HCEC 1CT (cell line): Measurements from ENCODE around the gene PSENEN.

ENCODE experiments used
- DNase-seq: peaks from one replicate; pipeline ENCODE4 v3.0.0-alpha.2; 2017

PSENEN gene

GRCh38 chr19:35775298-35776101, 30.0 kb downstream of the PSENEN start, which contains the start of gene ARHGAP33:
ARHGAP33 (plus strand) TSS chr19:35775564; CDS start chr19:35775659, 95 bp downstream.
- peak; percentile 93 for DNase-seq

DNA sequence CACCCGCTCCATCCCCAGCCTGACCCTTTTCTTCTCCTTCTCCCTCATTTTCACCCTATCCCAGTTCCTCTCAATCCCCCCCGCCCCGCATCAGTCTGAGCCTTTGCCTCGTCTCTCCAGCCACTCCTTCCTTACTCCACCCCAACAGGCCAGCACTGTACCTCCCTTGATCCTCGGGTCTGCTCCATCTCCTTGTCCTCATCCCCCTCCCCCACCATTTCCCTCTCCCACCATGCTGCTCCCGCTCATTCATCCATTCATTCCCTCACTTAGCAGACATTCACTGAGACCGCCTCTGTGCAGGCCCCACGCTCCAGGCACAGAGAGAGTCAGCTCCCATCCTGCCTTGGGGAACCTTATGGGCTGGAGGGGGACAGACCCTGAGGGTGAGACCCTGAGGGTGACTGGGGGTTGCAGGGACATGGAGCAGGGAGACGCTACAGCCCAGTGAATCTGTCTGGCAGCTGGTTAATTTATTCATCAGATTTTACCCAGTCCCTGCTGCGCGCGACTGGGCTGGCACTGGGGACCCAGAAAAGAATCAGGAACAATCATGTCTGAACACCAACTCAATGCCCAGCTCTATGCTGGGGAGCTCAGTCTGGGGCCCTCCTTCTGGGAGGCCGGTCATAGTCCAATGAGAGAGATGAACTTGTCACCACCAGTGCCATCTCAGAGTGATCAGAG, 30.8 kb downstream of the PSENEN start:
- DNase-seq = no peak

DNA sequence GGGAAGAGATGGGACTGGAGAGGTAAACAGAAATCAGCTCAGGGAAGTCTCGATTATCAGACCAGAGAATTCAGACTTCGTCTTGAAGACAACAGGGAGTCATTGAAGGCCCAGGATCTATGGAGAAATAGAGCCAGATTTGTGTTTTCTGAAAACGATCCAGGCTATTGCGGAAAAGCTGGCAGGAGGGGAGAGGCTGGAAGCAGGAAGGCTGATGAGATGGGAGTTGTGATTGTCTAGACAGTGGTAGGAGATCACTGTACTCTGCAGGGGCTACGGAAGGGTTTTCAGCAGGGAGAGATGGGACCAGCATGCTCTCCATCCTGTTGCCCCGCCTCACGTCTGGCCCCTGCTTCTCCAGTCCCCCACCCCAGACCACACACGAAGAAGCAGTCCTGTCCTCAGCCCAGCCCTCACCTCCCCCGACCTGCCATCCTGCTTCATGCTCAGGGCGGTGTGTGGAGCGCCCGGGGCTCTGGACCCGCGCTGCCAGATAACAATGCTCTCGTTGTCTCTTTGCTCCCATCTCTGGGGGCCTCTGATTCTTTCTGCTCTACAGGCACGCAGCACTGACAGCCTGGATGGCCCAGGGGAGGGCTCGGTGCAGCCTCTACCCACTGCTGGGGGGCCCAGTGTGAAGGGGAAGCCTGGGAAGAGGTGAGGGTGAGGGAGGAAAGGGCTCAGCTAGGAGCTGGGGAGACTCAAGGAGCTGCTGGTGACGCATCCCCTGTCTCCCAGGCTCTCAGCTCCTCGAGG, 31.8 kb downstream of the PSENEN start:
- no peak for DNase-seq

- DNase-seq = no peak
These were observed 32.5 kb downstream of the PSENEN start for GRCh38 chr19:35777961-35778360.

DNA sequence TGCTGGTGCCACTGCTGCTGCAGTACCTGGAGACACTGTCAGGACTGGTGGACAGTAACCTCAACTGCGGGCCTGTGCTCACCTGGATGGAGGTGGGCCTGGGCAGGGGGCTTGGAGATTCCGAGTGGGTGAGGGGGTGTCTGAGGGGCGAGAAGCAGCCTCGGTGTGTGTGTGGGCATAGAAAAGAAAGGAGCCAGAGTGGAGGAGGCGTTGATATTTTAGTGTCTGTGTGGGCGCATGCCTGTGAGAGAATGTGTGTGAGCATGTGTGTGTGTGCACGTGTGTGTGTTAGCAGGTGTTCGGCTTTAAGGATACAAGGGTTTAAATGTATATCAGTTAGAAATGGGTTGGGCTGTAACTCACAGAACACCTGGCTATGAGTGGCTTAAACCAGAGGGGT, 33.6 kb downstream of the PSENEN start:
- no peak for DNase-seq

- no peak for DNase-seq
These were observed 34.6 kb downstream of the PSENEN start for GRCh38 chr19:35780058-35780457.

- no peak for DNase-seq
These were observed 35.3 kb downstream of the PSENEN start for GRCh38 chr19:35780717-35781116.

DNA sequence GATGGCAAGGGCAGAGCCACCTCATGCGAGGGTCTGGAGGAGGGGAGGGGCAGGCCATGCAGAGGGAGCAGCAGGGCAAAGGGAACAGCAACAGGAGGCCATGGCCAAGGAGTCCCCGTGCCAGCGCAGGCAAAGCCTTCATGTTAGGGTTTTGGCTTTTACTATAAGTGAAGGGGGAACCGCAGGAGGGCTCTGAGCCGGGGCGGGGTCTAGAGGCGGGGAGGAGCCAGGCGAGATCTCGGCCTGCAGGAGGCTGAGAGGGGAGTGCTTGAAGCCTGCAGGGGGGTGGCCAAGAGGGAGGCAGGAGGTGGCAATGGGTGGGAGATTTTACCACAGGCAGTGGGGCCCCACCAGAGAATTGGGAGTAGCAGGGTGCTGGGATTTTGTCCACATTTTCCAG, 36.2 kb downstream of the PSENEN start:
- no peak for DNase-seq

- no peak for DNase-seq
These were observed 37.1 kb downstream of the PSENEN start for GRCh38 chr19:35782589-35782988.

DNA sequence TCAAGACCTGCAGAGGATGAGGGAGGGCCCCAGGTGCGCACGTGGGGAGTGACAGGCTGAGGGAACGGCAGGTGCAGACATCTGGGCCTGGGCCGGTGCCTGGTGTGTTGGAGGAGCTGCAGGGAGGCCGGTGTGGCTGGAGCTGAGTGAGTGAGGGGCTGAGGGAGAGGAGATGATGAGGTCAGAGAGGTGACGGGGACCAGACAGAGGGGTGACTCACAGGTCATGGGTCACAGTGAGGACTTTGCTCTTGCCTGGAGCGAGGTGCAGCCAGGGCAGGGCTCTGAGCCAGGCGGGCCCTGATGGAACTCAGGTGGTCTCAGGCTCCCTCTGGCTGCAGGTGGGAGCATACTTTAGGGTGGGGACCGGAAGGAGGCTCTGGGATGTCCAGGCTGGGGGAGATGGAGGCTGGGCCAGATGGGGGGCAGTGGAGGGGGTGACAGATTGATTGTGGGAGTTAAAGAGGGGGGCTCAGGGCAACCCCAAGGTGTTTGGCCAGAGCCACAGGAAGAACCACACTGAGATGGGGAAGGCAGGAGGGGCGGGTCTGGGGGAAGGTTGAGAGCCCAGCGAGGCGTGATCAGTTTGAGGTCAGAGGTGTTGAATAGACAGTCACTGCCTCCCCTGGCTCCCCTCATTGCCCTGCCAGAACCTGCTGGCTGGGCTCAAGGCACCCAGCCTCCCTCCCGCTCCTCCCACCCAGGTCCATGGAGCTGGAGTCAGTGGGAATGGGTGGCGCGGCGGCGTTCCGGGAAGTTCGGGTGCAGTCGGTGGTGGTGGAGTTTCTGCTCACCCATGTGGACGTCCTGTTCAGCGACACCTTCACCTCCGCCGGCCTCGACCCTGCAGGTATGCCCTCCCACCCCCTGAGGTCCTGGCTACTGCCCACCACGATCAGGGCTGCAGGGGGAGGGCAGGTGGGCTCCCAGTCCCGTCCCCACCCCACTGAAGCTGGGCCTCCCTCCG, 38.3 kb downstream of the PSENEN start:
- DNase-seq = no peak

DNA sequence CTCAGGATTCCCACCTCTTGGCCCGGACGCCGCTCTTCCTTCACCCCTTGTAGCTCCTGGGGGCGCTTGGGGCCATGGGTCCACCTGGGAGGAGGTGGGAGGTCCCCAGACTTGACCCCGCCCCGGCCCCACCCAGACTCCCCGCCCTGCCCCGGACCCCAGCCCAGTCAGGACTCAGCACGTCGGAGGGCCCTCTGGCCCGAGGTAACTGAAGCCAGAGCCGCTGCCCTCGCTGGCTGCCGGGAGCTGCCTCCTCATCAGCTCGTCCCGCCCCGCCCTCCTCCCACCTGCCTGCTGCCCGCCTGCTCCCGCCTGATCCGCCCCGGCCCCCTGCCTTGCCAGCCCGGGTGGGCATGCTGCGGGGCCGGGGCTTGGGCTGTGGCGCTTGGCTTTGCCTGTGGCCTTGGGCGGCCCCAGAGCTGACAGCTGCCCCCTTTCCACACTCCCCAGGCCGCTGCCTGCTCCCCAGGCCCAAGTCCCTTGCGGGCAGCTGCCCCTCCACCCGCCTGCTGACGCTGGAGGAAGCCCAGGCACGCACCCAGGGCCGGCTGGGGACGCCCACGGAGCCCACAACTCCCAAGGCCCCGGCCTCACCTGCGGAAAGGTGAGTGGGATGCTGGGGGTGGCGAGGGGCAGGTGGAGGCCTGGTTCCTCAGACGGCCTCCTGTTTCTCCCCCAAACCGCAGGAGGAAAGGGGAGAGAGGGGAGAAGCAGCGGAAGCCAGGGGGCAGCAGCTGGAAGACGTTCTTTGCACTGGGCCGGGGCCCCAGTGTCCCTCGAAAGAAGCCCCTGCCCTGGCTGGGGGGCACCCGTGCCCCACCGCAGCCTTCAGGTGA, 39.3 kb downstream of the PSENEN start:
- DNase-seq = no peak

DNA sequence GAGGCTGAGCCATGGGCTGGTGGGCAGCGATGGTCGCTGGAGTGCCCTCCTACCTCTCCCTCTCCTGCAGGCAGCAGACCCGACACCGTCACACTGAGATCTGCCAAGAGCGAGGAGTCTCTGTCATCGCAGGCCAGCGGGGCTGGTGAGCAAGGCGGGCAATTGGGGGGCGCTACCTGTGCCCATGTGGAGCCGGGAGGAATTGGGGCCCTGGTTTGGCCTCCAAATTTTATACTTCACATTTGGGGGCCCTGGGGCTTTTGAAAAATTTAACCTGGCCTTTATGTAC, 39.8 kb downstream of the PSENEN start:
- no peak for DNase-seq

DNA sequence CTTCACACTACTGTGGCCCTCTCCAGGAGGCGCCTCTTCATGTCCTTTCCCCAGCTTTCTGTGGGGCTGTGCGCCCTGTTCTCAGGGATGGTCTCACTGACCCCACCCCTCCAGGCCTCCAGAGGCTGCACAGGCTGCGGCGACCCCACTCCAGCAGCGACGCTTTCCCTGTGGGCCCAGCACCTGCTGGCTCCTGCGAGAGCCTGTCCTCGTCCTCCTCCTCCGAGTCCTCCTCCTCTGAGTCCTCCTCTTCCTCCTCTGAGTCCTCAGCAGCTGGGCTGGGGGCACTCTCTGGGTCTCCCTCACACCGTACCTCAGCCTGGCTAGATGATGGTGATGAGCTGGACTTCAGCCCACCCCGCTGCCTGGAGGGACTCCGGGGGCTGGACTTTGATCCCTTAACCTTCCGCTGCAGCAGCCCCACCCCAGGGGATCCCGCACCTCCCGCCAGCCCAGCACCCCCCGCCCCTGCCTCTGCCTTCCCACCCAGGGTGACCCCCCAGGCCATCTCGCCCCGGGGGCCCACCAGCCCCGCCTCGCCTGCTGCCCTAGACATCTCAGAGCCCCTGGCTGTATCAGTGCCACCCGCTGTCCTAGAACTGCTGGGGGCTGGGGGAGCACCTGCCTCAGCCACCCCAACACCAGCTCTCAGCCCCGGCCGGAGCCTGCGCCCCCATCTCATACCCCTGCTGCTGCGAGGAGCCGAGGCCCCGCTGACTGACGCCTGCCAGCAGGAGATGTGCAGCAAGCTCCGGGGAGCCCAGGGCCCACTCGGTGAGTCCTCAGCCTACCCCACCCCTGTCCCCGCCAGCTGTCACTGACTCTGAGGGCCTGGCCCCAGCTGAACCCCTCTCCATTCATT, 41.1 kb downstream of the PSENEN start:
- no peak for DNase-seq

DNA sequence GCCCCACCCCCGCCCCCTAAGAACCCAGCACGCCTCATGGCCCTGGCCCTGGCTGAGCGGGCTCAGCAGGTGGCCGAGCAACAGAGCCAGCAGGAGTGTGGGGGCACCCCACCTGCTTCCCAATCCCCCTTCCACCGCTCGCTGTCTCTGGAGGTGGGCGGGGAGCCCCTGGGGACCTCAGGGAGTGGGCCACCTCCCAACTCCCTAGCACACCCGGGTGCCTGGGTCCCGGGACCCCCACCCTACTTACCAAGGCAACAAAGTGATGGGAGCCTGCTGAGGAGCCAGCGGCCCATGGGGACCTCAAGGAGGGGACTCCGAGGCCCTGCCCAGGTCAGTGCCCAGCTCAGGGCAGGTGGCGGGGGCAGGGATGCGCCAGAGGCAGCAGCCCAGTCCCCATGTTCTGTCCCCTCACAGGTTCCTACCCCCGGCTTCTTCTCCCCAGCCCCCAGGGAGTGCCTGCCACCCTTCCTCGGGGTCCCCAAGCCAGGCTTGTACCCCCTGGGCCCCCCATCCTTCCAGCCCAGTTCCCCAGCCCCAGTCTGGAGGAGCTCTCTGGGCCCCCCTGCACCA, 41.9 kb downstream of the PSENEN start:
- DNase-seq = no peak

GRCh38 chr19:35788205-35788960, 42.9 kb downstream of the PSENEN start:
- no peak for DNase-seq

GRCh38 chr19:35789195-35789977, 43.9 kb downstream of the PSENEN start:
- no peak for DNase-seq

DNA sequence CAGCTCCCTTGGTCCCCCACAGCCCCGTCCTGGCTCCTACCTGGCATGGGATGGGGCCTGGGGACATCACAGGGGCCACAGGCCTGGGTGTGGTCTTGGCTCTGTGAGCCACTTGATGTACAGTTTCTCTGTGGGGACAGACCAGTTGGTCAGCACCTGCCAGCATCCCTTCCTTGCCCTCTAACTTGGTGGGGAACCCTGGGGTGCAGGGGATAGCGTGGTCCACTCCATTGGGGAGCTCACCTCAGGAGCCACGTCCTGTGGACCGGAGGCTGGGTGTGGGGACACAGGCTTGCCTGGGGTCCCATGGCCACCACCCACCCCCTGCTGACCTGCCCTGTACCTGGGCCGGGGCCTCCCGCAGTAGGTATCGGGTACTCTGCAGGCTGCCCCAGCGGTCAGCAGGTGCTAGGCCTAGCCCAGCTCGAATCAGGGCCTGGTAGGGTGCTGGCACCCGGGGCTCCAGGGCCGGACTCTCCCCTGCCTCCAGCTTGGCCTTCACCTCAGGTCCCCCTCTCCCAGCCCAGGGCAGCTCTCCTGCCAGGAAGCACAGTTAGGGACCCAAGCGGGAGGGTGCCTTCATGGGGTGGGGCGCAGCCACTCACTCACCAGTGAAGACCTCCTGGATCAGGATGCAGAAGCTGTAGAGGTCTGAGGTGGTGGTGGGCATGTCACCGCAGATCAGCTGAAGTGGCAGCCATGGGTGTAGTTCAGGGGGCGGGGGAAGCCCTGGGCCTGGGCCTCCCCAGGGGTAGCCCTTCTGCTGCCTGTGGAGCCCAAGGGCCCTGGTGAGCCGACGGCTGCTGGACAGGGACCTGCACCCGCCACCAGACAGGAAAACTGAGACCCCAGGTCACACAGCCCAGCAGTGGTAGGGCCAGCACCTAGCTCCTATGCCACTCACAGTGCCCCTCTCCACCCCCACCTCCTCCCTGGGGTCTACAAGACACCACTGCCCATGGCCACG, 44.8 kb downstream of the PSENEN start:
- DNase-seq = no peak
